CD4-positive, alpha-beta T cell treated with Interleukin-2 at 100 ng/mL for 4 hours (primary cell): Measurements from ENCODE around the gene ST7.
"Not testable (repeated sequence)": the region's sequence is repeated elsewhere in the genome, so short reads cannot be mapped to it uniquely, and the experiment has no call there.

ENCODE experiments used
- DNase-seq: peaks from one replicate; pipeline ENCODE4 v3.0.0-alpha.2; 2020; ENCODE audit warnings: low spot score

The ST7 gene

GRCh38 chr7:116951366-116952292 lies 1.7 kb upstream of the ST7 start:
- no peak for DNase-seq

DNA sequence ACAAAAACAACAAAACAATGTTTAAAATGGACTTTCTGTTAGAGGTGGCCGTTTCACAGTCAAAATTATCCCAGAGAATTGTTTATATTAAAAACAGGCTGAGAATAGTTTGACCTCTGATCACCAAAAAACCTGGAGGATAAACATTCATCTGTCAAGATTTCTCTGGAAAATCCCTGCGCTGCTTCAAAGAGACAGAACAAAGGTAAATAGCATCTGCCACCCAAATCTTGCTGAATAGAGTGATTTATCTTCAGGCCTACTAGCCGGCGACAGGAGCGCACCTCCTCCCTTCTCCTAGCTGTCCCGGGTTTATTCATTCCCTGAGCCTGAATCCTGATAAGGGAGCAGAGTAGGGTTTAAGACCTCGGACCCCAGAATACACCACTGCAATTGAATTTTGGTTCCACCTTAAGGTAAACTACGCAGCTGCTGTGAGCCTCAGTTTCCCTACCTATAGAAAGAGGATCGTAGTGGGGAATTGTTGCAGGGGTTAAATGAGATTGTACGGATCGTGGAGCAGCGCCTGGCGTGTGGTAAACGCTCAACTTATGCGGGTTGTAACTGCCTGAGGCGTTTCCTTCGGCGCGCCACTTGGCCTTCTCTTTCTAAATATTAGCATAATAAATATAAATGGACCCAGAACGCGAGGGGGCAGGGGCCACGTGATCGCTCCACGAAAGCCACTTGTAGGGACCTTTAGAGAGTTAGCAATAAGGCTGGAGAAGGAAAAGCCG lies 498 bp upstream of the ST7 start:
- DNase-seq = no peak

- peak; percentile 22 for DNase-seq
These were observed 871 bp downstream of the ST7 start for GRCh38 chr7:116953906-116954838.

DNA sequence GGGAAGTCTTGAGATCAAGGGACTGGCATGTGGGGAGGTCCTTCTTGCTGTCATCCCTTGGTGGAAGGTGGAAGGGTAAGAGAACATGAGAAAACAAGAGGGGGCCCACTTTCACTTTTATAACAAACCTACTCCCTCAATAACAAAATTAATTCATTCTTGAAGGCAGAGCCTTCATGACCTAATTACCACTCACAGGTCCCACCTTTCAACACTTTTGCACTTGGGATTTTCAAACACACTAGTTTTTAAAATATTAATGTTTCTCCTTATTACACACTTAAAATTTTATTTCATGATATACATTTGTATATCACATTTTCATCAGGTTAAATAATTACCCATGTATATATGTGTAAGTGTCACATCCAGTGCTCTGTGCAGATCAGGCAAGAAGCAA lies 2.0 kb downstream of the ST7 start:
- no peak for DNase-seq

DNA sequence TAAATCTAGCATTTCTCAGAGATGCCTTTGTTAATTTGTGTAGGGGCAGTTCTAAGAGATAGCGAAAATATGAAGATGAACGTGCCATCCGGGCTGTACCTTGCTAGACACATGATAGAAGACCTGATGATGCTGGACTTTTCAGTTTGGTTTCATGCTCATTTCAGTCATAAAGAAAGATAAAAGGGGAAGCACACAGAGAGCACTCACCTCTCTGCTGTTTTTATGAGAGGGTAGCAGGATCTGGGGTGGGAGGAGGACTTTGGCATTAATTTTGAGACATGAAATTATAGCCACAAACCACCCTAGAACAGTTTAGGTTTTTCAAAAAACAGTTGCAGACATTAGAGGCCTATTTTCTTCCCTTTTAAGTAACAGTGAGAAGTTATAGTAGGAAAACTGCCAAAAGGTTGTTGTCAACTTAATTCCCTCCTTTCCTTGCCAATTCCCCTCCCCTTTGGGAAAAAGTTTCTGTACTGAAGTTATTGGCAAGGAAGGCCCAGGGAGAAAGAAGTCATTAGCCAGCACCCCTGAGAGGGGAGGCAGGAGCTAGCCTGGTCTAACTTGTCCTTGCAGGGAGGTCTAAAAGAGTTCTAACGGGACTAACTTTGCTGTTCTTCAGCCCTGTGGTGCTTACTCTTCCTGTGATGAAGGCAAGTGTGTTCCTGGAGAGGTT lies 2.6 kb downstream of the ST7 start:
- DNase-seq = no peak

DNA sequence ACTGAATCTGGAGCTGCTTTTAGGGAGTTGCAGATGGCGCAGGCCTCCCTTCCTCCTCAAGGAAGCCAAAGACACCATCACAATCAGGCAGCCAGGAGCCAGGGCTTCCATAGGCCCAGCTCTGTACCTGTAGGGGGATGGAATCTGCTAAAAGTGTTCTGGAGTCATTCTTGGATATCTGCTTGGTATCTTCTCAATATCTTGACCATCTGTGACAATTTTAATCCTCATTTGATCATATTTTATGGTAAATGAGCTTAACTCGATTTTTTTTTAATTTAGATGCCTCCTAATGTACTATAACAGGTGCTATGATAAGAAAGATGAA lies 3.1 kb downstream of the ST7 start:
- no peak for DNase-seq

DNA sequence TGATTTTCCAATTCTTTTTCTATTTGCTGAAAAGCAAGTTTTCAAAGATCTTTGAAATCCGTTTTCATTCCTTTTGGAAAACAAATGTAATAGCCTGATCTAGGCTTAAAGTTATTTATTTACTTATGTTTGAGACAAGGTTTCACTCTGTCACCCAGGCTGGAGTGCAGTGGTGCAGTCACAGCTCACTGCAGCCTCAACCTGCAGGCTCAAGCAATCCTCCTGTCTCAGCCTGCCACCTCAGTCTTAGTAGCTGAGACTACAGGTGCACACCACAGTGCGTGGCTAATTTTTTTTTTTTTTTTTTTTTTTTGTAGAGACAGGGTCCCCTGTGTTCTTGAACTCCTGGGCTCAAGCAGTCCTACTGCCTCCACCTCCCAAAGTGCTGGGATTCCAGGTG lies 4.6 kb downstream of the ST7 start:
- no peak for DNase-seq

GRCh38 chr7:116961966-116962673 lies 8.8 kb downstream of the ST7 start:
- peak; percentile 22 for DNase-seq

- DNase-seq = no peak
These were observed 9.9 kb downstream of the ST7 start for GRCh38 chr7:116963234-116963633.

- DNase-seq = no peak
These were observed 13.3 kb downstream of the ST7 start for GRCh38 chr7:116966601-116967000.

GRCh38 chr7:116967254-116967922 lies 14.1 kb downstream of the ST7 start:
- no peak for DNase-seq

DNA sequence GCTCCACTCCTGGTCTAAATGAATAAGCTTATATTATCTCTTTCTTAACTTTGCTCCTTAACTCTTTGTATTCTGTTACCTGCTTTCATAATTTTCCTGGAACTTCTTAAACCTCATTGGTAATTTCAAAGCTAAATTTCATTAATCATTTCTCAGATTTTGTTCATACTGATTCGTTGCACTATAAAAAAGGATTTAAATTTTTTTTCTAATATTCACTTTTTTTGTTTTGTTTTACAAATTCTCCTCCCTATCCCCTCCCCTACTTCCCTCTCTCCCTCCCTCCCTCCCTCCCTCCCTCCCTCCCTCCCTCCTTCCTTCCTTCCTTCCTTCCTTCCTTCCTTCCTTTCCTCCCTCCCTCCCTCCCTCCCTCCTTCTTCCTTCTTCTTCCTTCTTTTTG lies 14.7 kb downstream of the ST7 start:
- no peak for DNase-seq

DNA sequence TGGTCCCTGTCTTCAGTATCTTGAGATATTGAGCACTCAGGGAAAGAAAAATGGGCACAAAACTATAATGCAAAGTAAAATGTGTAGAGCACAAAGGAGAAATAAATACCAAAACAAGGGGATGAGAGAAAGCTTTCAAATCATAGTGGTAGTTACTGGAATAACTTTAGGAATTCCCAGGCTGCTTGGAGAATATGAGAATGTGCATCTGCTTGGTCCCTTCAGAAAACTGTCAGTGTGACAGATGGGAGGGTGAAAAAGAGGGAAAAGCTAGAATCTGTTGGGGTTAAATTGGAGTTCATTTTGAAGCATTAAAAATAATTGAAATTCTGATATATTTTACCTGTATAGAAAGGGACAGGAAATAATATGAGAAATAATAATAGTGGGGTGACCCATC lies 15.3 kb downstream of the ST7 start:
- no peak for DNase-seq

DNA sequence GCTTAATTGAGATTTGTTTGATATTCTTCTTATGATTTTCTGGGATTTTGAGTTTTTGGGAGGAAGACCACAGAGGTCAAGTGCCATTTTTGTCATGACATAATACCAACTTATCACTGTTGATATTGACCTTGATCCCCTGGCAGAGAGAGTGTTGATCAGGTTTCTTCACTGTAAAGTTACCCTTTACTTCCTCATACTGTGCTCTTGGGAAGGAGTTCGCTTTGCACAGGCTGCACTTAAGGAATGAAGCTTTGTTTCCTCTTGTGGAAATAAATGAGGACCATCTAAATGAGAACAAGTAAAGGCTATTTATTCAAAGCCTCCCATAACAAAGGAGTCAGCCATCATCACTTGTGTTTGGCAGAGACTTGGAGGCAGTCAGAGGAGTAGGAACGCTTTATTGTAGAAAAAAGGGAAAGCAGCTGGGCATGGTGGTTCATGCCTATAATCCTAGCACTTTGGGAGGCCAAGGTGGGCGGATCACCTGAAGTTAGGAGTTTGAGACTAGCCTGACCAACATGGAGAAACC lies 16.1 kb downstream of the ST7 start:
- DNase-seq = no peak

- DNase-seq = no peak
These were observed 17.1 kb downstream of the ST7 start for GRCh38 chr7:116970238-116970910.

DNA sequence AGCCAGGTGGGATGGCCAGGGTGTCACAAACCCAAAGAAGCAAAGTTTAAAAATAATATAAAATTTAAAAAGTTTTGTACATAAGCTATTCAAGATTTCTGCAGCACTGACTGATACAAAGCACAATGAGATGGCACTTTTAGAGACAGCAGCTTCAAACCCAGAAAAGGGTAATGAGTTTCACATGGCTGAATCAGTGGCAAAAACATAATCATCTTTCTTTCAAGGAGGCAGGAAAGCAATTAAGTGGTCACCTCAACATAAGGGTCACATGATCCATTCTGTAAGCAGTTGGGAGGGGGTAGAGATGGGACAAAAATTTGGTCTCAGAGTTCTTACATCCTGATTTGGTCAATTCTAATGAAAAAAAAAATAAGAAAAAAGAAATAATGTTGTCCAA lies 17.9 kb downstream of the ST7 start:
- not testable (repeated sequence) for DNase-seq

GRCh38 chr7:116971869-116972268 lies 18.6 kb downstream of the ST7 start:
- no peak for DNase-seq

GRCh38 chr7:116975024-116975423 lies 21.7 kb downstream of the ST7 start:
- not testable (repeated sequence) for DNase-seq

- no peak for DNase-seq
These were observed 23.9 kb downstream of the ST7 start for GRCh38 chr7:116977172-116977571.

DNA sequence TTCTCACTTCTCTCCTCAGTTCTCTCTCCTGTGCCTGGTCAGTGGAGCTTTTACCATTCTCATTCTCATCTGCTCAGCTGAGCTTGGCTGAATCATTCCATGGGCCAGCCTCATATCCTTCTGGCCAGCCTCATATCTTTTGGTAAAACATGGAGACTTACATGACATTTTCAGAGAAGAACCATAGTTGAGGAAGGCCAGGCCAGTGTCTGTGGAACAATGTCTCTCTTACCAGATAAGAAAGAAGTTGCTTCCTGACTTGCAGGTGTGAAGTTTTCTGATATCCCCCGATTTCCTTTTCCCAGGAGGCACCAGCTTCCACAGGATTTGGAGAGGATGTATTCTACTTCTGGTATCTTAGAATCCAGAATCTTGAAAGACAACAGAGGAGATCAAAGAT lies 24.7 kb downstream of the ST7 start:
- no peak for DNase-seq
